ENCODE results near the gene TMEM245. TPM values are rescaled to one million over a fixed set of nuclear protein-coding genes. Genes with fewer than 3 reads are reported as not detected.

The TMEM245 gene
- total and polyA plus RNA-seq, 2 donors (not counting 1 experiment from before 2014, with no cell fraction given): 6.3 to 34.3 TPM

GRCh38 chr9:109124121-109124520 is 4.4 kb upstream of the TMEM245 start:
- no peak overlapping the region for H3K27ac Mint-ChIP-seq
- Histone ChIP-seq H3K4me2 (replicated peaks; ENCODE audit: low read depth, low read length, poor library complexity, severe bottlenecking) (no peak overlapping the region), H3K9ac (ENCODE audit: low read length) (no peak overlapping the region), H2AFZ (ENCODE audit: insufficient read depth, low read depth, low read length, poor library complexity, severe bottlenecking) (no peak overlapping the region), H3K36me3 (replicated peaks in 1 of 2; ENCODE audit: control extremely low read depth in 1 of 2, control insufficient read depth in 1 of 2, extremely low read depth in 1 of 2, insufficient read depth in 2 of 2, low read length in 1 of 2) (no peaks in the 10 kb centered on the region), H3K4me1 (ENCODE audit: control insufficient read depth in 2 of 2, insufficient read depth in 2 of 2, low read length in 2 of 2) (peaks cover 5 to 7% of the 10 kb centered on the region in 2 donors), H3K4me3 (ENCODE audit: control extremely low read depth in 1 of 5, extremely low read depth in 1 of 5, insufficient read depth in 1 of 5, low read depth in 2 of 5, low read length in 4 of 5) (no peak overlapping the region), H3K27ac (ENCODE audit: low read length in 2 of 2) (no peak overlapping the region), H3K27me3 (replicated peaks in 1 of 4; ENCODE audit: control extremely low read depth in 1 of 4, control insufficient read depth in 3 of 4, insufficient read depth in 4 of 4, low read length in 3 of 4) (no peaks in the 10 kb centered on the region), H4K20me1 (ENCODE audit: control insufficient read depth, insufficient read depth, low read length, poor library complexity, severe bottlenecking) (peaks cover 4% of the 10 kb centered on the region), H3K79me2 (ENCODE audit: control insufficient read depth, insufficient read depth, low read length) (peaks cover 3% of the 10 kb centered on the region), H3K9me3 (ENCODE audit: control extremely low read depth in 1 of 3, control insufficient read depth in 2 of 3, insufficient read depth in 1 of 3, low read length in 2 of 3) (no peaks in the 10 kb centered on the region)
- peaks cover 7% of the 10 kb centered on the region for H3K27me3 Mint-ChIP-seq
- H3K4me1 Mint-ChIP-seq: no peaks in the 10 kb centered on the region
- no peak overlapping the region for H3K4me3 Mint-ChIP-seq
- CTCF ChIA-PET: interaction anchor here (0.6 kb wide), 1 partner anchor 16 kb away, joined by 3 read pairs; no protein-coding TSS in a partner anchor
- no CpG with 5 or more reads among the region's 2 CpGs for WGBS (ENCODE audit: insufficient coverage)
- ATAC-seq (ENCODE audit: low read depth) (no peak), DNase-seq (no peak)
- POLR2A ChIA-PET: no interaction called here
- intact Hi-C loops (cut with micrococcal nuclease): loop anchor here (10.0 kb wide), 1 partner anchor 1839 kb away; the partner anchor contains the start of gene RAD23B
- TF ChIP-seq CTCF (IDR thresholded peaks at IDR 0.05): no peak
- no peak for TF ChIP-seq EZH2 (IDR thresholded peaks at IDR 0.05; ENCODE audit: borderline replicate concordance, insufficient read depth, low read depth, low read length, poor library complexity, severe bottlenecking)
- H3K9me3 Mint-ChIP-seq (ENCODE audit: insufficient read depth): no peaks in the 10 kb centered on the region

- no peaks in the 10 kb centered on the region for H3K9me3 Mint-ChIP-seq (ENCODE audit: insufficient read depth)
- H3K27ac Mint-ChIP-seq: no peak overlapping the region
- no peak overlapping the region for H3K4me3 Mint-ChIP-seq
- POLR2A ChIA-PET: no interaction called here
- H3K27me3 ChIP-seq (replicated peaks in 1 of 4; ENCODE audit: control extremely low read depth in 1 of 4, control insufficient read depth in 3 of 4, insufficient read depth in 4 of 4, low read length in 3 of 4): no peaks in the 10 kb centered on the region
- intact Hi-C loops (cut with micrococcal nuclease): loop anchor here (10.0 kb wide), 1 partner anchor 1838 kb away; the partner anchor contains the start of gene RAD23B
- H2AFZ ChIP-seq (ENCODE audit: insufficient read depth, low read depth, low read length, poor library complexity, severe bottlenecking): no peak overlapping the region
- ATAC-seq (ENCODE audit: low read depth) (no peak), DNase-seq (no peak)
- H3K79me2 ChIP-seq (ENCODE audit: control insufficient read depth, insufficient read depth, low read length): peaks cover 14% of the 10 kb centered on the region
- no peaks in the 10 kb centered on the region for H3K9me3 ChIP-seq (ENCODE audit: control extremely low read depth in 1 of 3, control insufficient read depth in 2 of 3, insufficient read depth in 1 of 3, low read length in 2 of 3)
- peaks cover 3% of the 10 kb centered on the region for H3K27me3 Mint-ChIP-seq
- peaks cover 15 to 18% of the 10 kb centered on the region in 2 donors for H3K4me1 ChIP-seq (ENCODE audit: control insufficient read depth in 2 of 2, insufficient read depth in 2 of 2, low read length in 2 of 2)
- H3K27ac ChIP-seq (ENCODE audit: low read length in 2 of 2): no peak overlapping the region
- peaks cover 15% of the 10 kb centered on the region for H4K20me1 ChIP-seq (ENCODE audit: control insufficient read depth, insufficient read depth, low read length, poor library complexity, severe bottlenecking)
- no peak overlapping the region for H3K9ac ChIP-seq (ENCODE audit: low read length)
- H3K4me1 Mint-ChIP-seq: peaks cover 9% of the 10 kb centered on the region
- TF ChIP-seq EZH2 (IDR thresholded peaks at IDR 0.05; ENCODE audit: borderline replicate concordance, insufficient read depth, low read depth, low read length, poor library complexity, severe bottlenecking): no peak
- no peak for TF ChIP-seq CTCF (IDR thresholded peaks at IDR 0.05)
- WGBS (ENCODE audit: insufficient coverage): 71% methylated on average over 9 of the region's 12 CpGs
- no peak overlapping the region for H3K4me2 ChIP-seq (replicated peaks; ENCODE audit: low read depth, low read length, poor library complexity, severe bottlenecking)
- CTCF ChIA-PET: interaction anchor here (0.5 to 0.6 kb wide), 2 partner anchors 14 to 24 kb away, joined by 3 read pairs; no protein-coding TSS in a partner anchor
- no peak overlapping the region for H3K4me3 ChIP-seq (ENCODE audit: control extremely low read depth in 1 of 5, extremely low read depth in 1 of 5, insufficient read depth in 1 of 5, low read depth in 2 of 5, low read length in 4 of 5)
- H3K36me3 ChIP-seq (replicated peaks in 1 of 2; ENCODE audit: control extremely low read depth in 1 of 2, control insufficient read depth in 1 of 2, extremely low read depth in 1 of 2, insufficient read depth in 2 of 2, low read length in 1 of 2): no peaks in the 10 kb centered on the region
Observed at GRCh38 chr9:109122726-109123621, 3.2 kb upstream of the TMEM245 start.
